AG09319 (cell line): ENCODE results near the gene POU5F1.

Experiments used
- DNase-seq: peaks from one replicate; pipeline ENCODE4 v3.0.0-alpha.2; 2010; ENCODE audit warnings: low read depth; ENCODE audit errors: extremely low read depth
- CTCF ChIP-seq: IDR thresholded peaks from 2 replicates; pipeline ENCODE4 v1.5.1; 2011; ENCODE audit warnings: low read depth, mild to moderate bottlenecking, inconsistent platforms, low read length, moderate library complexity

POU5F1 gene

GRCh38 chr6:31122791-31123706 is 47.4 kb downstream of the POU5F1 start:
- no peak for DNase-seq
- no peak for TF ChIP-seq CTCF

GRCh38 chr6:31121131-31121790 is 49.2 kb downstream of the POU5F1 start:
- TF ChIP-seq CTCF: no peak
- DNase-seq: no peak

- no peak for TF ChIP-seq CTCF
- no peak for DNase-seq
Observed at GRCh38 chr6:31120151-31120915, 50.1 kb downstream of the POU5F1 start, which contains the start of gene CDSN. Gene CDSN (minus strand): TSS chr6:31120446. CDS start chr6:31120419, 27 bp downstream.

- DNase-seq: no peak
- TF ChIP-seq CTCF: no peak
Observed at GRCh38 chr6:31118178-31118577, 52.3 kb downstream of the POU5F1 start.

GRCh38 chr6:31116661-31117385 is 53.7 kb downstream of the POU5F1 start:
- no peak for TF ChIP-seq CTCF
- DNase-seq: no peak

GRCh38 chr6:31115941-31116560 is 54.4 kb downstream of the POU5F1 start:
- TF ChIP-seq CTCF: no peak
- DNase-seq: no peak
